HCT116 (cell line): ENCODE results near the gene RGS11. TPM values are rescaled to one million over a fixed set of nuclear protein-coding genes. Genes with fewer than 3 reads are reported as not detected.

Experiments used
- ATAC-seq: fragments of 200-7000 bp; cut with Tn5 transposase; 2 replicates; pipeline ENCODE4 v1.9.1; 2020; ENCODE audit warnings: mild to moderate bottlenecking, moderate library complexity
- BruUV-seq: library from RNA; stranded (reverse); fragments of 400-500 nt; replicated peaks from 2 replicates; lab custom pipeline; 2021; lab: Mats Ljungman, UMichigan
- CTCF ChIA-PET: fragments of 300-600 bp; sonication (Branson Sonifier 250); formaldehyde crosslinking; loops from one replicate; lab custom pipeline; 2021; ENCODE audit warnings: antibody characterized with exemption; lab: Charles Lee
- POLR2A ChIA-PET: fragments of 300-600, 350-600 bp; sonication (Branson Sonifier 250); formaldehyde crosslinking; loops from one replicate; lab custom pipeline; 2021; ENCODE audit warnings: antibody characterized with exemption; lab: Charles Lee
- RAD21 ChIA-PET, 2 experiments: fragments of 300-600 bp; sonication (Branson Sonifier 250); formaldehyde crosslinking; loops; one replicate each; lab custom pipeline; 2023; ENCODE audit warnings: low total read pairs in 2 of 2; ENCODE audit not compliant: uncharacterized antibody in 2 of 2, unreplicated experiment in 2 of 2, low non-redundant PET in 1 of 2; lab: Charles Lee
- DNase-seq: peaks from one replicate; pipeline ENCODE4 v3.0.0-alpha.2; 2010; ENCODE audit warnings: low read depth, low spot score
- H2AFZ ChIP-seq: fragments of 200-600 bp; shearing (Covaris generic), sonication (generic); 2 replicates; pipeline ENCODE4 v1.6.1; 2017; ENCODE audit warnings: low read depth, mixed run types, mixed read lengths, antibody characterized with exemption, low read length; ENCODE audit not compliant: poor library complexity, severe bottlenecking
- H3K27ac ChIP-seq: 2 replicates; pipeline ENCODE4 v1.5.1; 2012; ENCODE audit warnings: low read depth, low read length
- H3K27me3 ChIP-seq: fragments of 200-600 bp; sonication (generic); 2 replicates; pipeline ENCODE4 v1.6.1; 2016; ENCODE audit warnings: mixed run types, low read length, mixed read lengths; ENCODE audit not compliant: insufficient read depth
- H3K36me3 ChIP-seq, 2 experiments: fragments of 200-500 bp in 1 of 2; fragments of 200-600 bp in 1 of 2; sonication (Bioruptor generic) in 1 of 2; sonication (generic) in 1 of 2; 2 replicates each; pipeline versions ENCODE4 v1.5.1 to v1.6.1; 2014 to 2016; ENCODE audit warnings: low read length in 2 of 2, inconsistent platforms in 1 of 2, mixed read lengths in 1 of 2, mixed run types in 1 of 2; ENCODE audit not compliant: insufficient read depth in 2 of 2, control insufficient read depth in 1 of 2
- H3K4me1 ChIP-seq, 2 experiments: fragments of 200-600 bp in 1 of 2; sonication (generic) in 1 of 2; 2 replicates each; pipeline versions ENCODE4 v1.5.1 to v1.6.1; 2012 to 2017; ENCODE audit warnings: low read length in 2 of 2, inconsistent platforms in 1 of 2, mild to moderate bottlenecking in 1 of 2, mixed read lengths in 1 of 2, mixed run types in 1 of 2, moderate library complexity in 1 of 2; ENCODE audit not compliant: insufficient read depth in 2 of 2, control insufficient read depth in 1 of 2
- H3K4me2 ChIP-seq: fragments of 200-600 bp; sonication (generic); 2 replicates; pipeline ENCODE4 v1.6.1; 2017; ENCODE audit warnings: mixed run types, low read length, mixed read lengths
- H3K4me3 ChIP-seq, 2 experiments: fragments of 200-600 bp in 1 of 2; sonication (generic) in 1 of 2; replicated peaks in 1 of 2; 2 replicates each; pipeline ENCODE4 v1.5.1; 2011 to 2016; ENCODE audit warnings: low read length in 2 of 2, control low read depth in 1 of 2, low read depth in 1 of 2, mild to moderate bottlenecking in 1 of 2, mixed read lengths in 1 of 2, mixed run types in 1 of 2
- H3K79me2 ChIP-seq: fragments of 200-600 bp; sonication (generic); 2 replicates; pipeline ENCODE4 v1.6.1; 2017; ENCODE audit warnings: mild to moderate bottlenecking, mixed run types, low read length, moderate library complexity, mixed read lengths; ENCODE audit not compliant: insufficient read depth
- H3K9ac ChIP-seq: fragments of 200-600 bp; sonication (generic); 2 replicates; pipeline ENCODE4 v1.6.1; 2016; ENCODE audit warnings: low read length, mixed read lengths
- H3K9me2 ChIP-seq: fragments of 200-600 bp; sonication (generic), shearing (Covaris generic); 2 replicates; pipeline ENCODE4 v1.6.1; 2017; ENCODE audit warnings: mixed run types, mild to moderate bottlenecking, moderate library complexity; ENCODE audit not compliant: insufficient read depth
- H3K9me3 ChIP-seq, 2 experiments: fragments of 200-500 bp in 1 of 2; fragments of 200-600 bp in 1 of 2; sonication (Bioruptor generic) in 1 of 2; sonication (generic) in 1 of 2; 2 replicates each; pipeline ENCODE4 v1.6.1; 2014 to 2017; ENCODE audit warnings: low read length in 2 of 2, mixed read lengths in 2 of 2, inconsistent platforms in 1 of 2, low read depth in 1 of 2, mild to moderate bottlenecking in 1 of 2, mixed run types in 1 of 2, moderate library complexity in 1 of 2; ENCODE audit not compliant: control insufficient read depth in 1 of 2, insufficient read depth in 1 of 2
- H4K20me1 ChIP-seq: fragments of 200-600 bp; sonication (generic), shearing (Covaris generic); 2 replicates; pipeline ENCODE4 v1.6.1; 2017; ENCODE audit warnings: mixed run types, mild to moderate bottlenecking, moderate library complexity; ENCODE audit not compliant: insufficient read depth
- CBX3 ChIP-seq: IDR thresholded peaks from 2 replicates; pipeline ENCODE4 v1.6.1; 2012; ENCODE audit warnings: low read depth
- EGR1 ChIP-seq: IDR thresholded peaks from 2 replicates; pipeline ENCODE4 v1.6.1; 2012; ENCODE audit warnings: low read depth
- SIN3A ChIP-seq: IDR thresholded peaks from 2 replicates; pipeline ENCODE4 v1.6.1; 2012; ENCODE audit warnings: low read depth
- SRF ChIP-seq: IDR thresholded peaks from 2 replicates; pipeline ENCODE4 v1.6.1; 2012; ENCODE audit warnings: low read depth
- TCF7L2 ChIP-seq: IDR thresholded peaks from 2 replicates; pipeline ENCODE4 v1.7.0; 2011; ENCODE audit warnings: borderline replicate concordance, inconsistent platforms; ENCODE audit not compliant: insufficient read depth, insufficient read length; ENCODE audit errors: extremely low read depth
- YY1 ChIP-seq: IDR thresholded peaks from 2 replicates; pipeline ENCODE4 v1.6.1; 2011; ENCODE audit warnings: low read length, low read depth, moderate library complexity, mild to moderate bottlenecking; ENCODE audit not compliant: insufficient replicate concordance; ENCODE audit errors: extremely low read depth
- ZNF274 ChIP-seq: fragments of 200-500 bp; sonication (Bioruptor generic); IDR thresholded peaks from 2 replicates; pipeline ENCODE4 v1.6.1; 2014; ENCODE audit warnings: mild to moderate bottlenecking, low read depth, low read length, inconsistent platforms
- intact Hi-C: fragments of 100-400 bp; cut with micrococcal nuclease; formaldehyde crosslinking; loops from 2 replicates; pipeline ENCODE4 v1.10.0; 2022
- total RNA-seq: library from RNA; stranded (reverse); gene quantifications from one replicate; pipeline ENCODE4 v1.2.1, GENCODE V29; 2021; ENCODE audit not compliant: unreplicated experiment
- TF ChIP-seq, protein P1 (sequence below): IDR thresholded peaks from 2 replicates; pipeline ENCODE4 v1.6.1; 2011; ENCODE audit warnings: mild to moderate bottlenecking, low read length, moderate library complexity; ENCODE audit not compliant: insufficient replicate concordance; ENCODE audit errors: extremely low read depth
- TF ChIP-seq, protein P2 (sequence below): IDR thresholded peaks from 2 replicates; pipeline ENCODE4 v1.6.1; 2012; ENCODE audit warnings: low read depth
- TF ChIP-seq, protein P3 (sequence below): IDR thresholded peaks from 2 replicates; pipeline ENCODE4 v1.6.1; 2012

Gene RGS11
- total RNA-seq, 1 experiment from 2014 or later, result not detected

DNA sequence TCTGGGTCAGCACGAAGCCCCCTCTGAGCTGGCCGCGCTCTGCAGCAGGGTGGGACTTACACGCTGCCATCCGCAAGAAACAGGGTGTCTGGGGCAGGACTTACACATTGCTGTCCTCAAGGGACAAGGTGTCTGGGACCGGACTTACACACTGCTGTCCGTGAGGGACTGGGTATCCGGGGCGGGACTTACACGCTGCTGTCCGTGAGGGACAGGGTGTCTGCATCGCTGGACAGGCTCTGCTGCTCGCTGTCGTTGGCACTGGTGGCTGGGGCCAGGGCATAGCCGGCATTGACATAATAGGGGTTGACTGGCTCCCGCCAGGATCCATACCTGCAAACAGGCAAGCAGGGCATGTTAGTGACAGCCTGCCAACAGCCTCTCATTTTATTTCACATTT is 38.6 kb upstream of the RGS11 start:
- Histone ChIP-seq H3K9me2 (no peaks in the 10 kb centered on the region), H3K27ac (no peak overlapping the region), H4K20me1 (no peaks in the 10 kb centered on the region), H3K4me1 (no peaks in the 10 kb centered on the region), H3K79me2 (peaks cover 19% of the 10 kb centered on the region), H3K36me3 (no peaks in the 10 kb centered on the region)
- intact Hi-C loops, result no loop called here
- ChIA-PET POLR2A (no interaction called here), RAD21 (no interaction called here)
- no peak for TF ChIP-seq YY1
- no peak for TF ChIP-seq SIN3A
- TF ChIP-seq, protein P1, sequence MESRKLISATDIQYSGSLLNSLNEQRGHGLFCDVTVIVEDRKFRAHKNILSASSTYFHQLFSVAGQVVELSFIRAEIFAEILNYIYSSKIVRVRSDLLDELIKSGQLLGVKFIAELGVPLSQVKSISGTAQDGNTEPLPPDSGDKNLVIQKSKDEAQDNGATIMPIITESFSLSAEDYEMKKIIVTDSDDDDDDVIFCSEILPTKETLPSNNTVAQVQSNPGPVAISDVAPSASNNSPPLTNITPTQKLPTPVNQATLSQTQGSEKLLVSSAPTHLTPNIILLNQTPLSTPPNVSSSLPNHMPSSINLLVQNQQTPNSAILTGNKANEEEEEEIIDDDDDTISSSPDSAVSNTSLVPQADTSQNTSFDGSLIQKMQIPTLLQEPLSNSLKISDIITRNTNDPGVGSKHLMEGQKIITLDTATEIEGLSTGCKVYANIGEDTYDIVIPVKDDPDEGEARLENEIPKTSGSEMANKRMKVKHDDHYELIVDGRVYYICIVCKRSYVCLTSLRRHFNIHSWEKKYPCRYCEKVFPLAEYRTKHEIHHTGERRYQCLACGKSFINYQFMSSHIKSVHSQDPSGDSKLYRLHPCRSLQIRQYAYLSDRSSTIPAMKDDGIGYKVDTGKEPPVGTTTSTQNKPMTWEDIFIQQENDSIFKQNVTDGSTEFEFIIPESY, result no peak
- no peak for TF ChIP-seq SRF
- no peak for TF ChIP-seq EGR1
- TF ChIP-seq ZNF274, result no peak
- TF ChIP-seq CBX3, result no peak
- TF ChIP-seq, protein P2, sequence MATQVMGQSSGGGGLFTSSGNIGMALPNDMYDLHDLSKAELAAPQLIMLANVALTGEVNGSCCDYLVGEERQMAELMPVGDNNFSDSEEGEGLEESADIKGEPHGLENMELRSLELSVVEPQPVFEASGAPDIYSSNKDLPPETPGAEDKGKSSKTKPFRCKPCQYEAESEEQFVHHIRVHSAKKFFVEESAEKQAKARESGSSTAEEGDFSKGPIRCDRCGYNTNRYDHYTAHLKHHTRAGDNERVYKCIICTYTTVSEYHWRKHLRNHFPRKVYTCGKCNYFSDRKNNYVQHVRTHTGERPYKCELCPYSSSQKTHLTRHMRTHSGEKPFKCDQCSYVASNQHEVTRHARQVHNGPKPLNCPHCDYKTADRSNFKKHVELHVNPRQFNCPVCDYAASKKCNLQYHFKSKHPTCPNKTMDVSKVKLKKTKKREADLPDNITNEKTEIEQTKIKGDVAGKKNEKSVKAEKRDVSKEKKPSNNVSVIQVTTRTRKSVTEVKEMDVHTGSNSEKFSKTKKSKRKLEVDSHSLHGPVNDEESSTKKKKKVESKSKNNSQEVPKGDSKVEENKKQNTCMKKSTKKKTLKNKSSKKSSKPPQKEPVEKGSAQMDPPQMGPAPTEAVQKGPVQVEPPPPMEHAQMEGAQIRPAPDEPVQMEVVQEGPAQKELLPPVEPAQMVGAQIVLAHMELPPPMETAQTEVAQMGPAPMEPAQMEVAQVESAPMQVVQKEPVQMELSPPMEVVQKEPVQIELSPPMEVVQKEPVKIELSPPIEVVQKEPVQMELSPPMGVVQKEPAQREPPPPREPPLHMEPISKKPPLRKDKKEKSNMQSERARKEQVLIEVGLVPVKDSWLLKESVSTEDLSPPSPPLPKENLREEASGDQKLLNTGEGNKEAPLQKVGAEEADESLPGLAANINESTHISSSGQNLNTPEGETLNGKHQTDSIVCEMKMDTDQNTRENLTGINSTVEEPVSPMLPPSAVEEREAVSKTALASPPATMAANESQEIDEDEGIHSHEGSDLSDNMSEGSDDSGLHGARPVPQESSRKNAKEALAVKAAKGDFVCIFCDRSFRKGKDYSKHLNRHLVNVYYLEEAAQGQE, result no peak
- TF ChIP-seq TCF7L2, result no peak
- TF ChIP-seq, protein P3, sequence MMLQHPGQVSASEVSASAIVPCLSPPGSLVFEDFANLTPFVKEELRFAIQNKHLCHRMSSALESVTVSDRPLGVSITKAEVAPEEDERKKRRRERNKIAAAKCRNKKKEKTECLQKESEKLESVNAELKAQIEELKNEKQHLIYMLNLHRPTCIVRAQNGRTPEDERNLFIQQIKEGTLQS, result no peak
- TF ChIP-seq, all 23 proteins: peak for 0
- H3K9ac ChIP-seq, result no peak overlapping the region
- H2AFZ ChIP-seq, result no peak overlapping the region
- no peak overlapping the region for H3K4me3 ChIP-seq
- CTCF ChIA-PET, result no interaction called here
- no peaks in the 10 kb centered on the region for H3K9me3 ChIP-seq
- no peaks in the 10 kb centered on the region for H3K27me3 ChIP-seq
- DNase-seq (no peak), ATAC-seq (no peak)
- no peak overlapping the region for H3K4me2 ChIP-seq
- no TSS peak for BruUV-seq
